Right forelimb (tissue), 1 donor: ENCODE measurements around the gene HYDIN.
A peak's percentile ranks its signal among the peaks of the same experiment; 100 is the strongest.
"Not testable (repeated sequence)": the region's sequence is repeated elsewhere in the genome, so short reads cannot be mapped to it uniquely, and the experiment has no call there.

Source experiments
- DNase-seq: peaks from one replicate; pipeline ENCODE4 v3.0.0-alpha.2; 2018

HYDIN gene

GRCh38 chr16:70984675-70985074 lies 245.8 kb downstream of the HYDIN start:
- not testable (repeated sequence) for DNase-seq

DNA sequence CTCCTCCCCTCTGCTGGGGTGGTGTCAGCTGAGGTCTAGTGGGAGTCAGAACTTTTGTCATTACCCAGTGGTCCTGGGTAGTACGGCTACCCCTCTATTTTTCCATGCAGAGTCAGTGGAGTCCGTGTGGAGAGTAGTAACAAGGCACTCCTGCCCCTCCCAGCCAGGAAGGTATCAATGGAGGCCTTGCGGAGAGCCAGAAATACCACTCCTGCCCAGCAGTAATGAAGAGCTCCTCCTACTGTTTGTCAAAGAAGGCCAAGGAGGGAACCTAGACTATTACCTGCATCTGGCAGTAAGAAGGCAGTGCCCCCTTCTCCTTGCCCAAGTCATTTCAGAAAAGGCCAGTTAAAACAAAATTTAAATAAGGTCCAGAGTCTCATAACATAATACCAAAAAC lies 262.2 kb downstream of the HYDIN start:
- not testable (repeated sequence) for DNase-seq

GRCh38 chr16:70960169-70960568 lies 270.4 kb downstream of the HYDIN start:
- DNase-seq = not testable (repeated sequence)

DNA sequence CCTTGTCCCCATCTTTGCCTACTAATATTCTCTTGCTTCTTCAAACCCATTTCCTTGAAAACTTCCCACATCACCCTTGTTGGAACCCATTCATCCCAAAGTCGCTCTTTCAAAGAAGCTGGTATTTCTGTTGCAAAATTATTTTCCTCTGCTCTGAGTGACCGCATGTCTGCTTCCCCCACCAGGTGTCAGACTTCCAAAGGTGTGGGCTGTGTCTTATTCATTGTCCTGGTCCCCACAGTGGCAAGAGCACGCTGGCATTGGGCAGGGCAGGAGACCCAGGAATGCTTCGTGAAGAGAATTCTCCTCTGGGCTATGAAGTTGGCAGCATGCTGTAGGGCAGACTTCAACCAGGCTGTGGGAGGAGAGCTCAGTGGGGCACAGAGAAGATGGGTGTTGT lies 275.6 kb downstream of the HYDIN start:
- not testable (repeated sequence) for DNase-seq

DNA sequence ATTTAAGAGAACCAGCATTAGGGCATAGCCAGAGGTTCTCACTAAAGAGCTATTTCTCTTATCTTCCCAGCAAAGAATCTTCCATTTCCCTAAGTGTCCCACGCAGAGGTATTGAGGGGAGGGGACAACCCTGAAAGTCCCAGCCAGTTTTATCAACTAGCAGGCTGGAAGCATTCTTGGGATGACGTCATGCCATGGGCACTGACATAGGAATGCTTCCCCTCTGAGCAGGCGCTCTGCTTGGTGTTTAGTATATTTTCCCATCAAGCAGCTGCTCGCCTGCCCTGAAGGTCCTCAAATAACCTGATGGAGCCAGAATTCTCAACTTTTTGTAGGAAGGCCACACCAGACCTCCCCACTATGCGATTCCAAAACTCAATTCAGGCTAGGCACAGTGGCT lies 276.7 kb downstream of the HYDIN start:
- DNase-seq = not testable (repeated sequence)

GRCh38 chr16:70943551-70943950 lies 287.0 kb downstream of the HYDIN start:
- DNase-seq = not testable (repeated sequence)

DNA sequence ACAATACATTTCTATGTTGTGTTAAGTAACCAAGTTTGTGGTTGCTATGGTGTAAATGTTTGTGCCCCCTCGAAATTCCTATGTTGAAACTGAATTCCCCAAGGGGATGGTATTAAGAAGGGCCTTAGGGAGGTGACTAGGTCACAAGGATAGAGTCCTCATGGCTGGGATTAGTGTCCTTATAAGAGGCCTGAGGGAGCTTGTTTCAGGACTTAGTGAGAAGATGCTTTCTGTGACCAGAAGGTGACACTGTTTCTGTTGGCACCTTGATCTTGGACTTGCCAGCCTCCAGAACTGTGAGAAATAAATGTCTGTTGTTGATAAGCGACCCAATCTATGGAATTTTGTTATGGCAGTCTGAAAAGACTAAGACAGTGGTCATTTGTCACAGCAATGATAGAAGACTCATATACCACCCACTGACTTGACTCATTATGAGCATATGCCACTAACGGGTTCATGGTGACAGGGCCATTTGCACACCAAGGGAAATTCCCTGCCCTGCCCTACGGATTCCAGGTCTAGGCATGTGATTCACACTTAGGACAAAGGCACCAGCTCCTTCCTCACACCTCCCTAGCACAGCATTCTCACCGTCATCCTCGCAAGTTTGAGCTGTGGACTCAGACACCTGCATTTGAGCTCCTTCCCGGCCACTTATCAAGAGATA lies 290.7 kb downstream of the HYDIN start:
- DNase-seq = not testable (repeated sequence)

DNA sequence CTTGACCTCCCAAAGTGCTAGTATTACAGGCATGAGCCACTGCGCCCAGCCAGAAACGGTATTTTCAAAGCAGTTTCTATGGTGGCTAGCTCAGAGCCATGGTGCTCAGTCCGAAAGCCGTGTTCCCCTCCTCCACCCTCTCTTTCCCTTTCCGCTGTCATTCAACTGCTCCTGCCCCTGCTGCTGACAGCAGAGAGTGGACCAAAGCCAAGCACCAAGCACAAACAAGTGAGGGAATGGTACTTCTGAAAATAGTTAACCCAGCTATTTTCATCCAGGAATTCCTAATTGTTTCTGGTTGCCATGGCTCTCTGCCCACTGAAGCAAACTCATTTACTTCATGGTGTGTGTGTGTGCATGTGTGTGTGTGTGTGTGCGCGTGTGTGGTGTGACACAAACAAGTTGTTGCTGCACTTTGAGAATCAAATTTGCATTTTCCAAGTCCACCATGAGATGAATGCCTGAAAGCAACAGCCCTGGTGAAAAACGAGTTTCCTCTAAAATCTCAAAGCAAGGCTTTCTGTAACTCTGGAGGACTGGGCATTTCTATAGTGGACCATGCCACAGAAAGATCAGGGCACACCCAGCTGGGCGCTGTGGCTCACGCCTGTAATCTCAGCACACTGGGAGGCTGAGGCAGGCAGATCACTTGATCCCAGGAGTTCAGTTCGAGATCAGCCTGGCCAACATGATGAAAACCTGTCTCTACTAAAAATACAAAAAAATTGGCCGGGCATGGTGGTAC lies 293.6 kb downstream of the HYDIN start:
- not testable (repeated sequence) for DNase-seq

DNA sequence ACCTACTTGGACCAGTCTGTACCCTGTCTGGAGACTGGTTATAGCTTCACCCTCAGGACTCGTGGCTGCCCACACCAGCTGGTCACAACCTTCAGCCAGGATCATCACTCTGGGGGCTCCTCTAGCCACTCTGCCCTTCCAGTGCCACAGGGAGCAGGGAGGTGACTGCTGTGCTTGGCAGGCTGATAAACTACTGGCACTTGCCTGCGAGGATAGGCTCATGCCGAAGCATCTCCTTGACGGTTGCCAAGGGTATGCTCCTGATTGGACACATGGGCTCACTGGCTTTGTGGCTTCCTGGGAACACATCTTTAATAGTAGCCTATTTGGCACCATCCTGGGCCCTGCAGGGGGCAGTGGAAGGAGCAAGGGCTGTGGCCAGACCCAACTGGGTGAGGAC lies 295.2 kb downstream of the HYDIN start:
- not testable (repeated sequence) for DNase-seq

DNA sequence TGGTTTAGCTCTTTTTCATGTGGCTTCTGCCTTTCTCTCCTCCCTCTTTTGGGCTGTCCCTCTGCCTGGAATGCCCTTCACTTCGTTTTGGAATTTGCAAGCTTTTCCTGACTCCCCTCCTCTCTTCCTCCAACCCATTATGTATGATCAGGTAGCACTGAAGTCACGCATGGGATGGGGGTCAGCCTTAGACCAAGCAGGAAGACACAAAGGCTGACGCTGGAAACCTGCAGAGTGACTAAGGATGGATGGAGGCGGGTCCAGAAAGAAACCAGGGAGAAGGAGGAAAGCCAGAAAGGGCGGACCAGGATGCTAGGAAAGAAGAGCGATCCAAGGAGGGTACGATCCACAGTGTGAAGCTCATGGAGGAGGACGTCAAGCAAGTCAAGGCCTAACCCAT lies 296.8 kb downstream of the HYDIN start:
- not testable (repeated sequence) for DNase-seq

GRCh38 chr16:70930757-70931156 lies 299.8 kb downstream of the HYDIN start:
- not testable (repeated sequence) for DNase-seq

DNA sequence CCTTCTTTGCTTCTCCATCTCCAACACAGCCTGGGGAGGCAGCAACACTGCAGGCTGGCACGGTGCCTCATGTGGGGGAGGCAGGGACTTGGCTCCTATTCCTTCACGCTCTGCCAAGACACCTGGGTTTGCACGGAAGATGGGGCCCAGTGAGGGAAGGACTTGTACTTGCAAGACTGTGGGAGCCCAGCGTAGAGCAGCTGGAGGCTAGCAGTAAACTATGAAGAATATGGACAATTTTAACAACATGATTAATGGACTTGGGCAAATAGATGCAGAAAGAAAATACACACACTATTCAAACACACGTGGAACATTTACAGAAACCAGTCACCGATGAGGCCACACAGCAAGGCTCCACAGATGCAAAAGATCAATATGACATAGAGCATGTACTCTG lies 308.4 kb downstream of the HYDIN start:
- DNase-seq = peak; percentile 46

DNA sequence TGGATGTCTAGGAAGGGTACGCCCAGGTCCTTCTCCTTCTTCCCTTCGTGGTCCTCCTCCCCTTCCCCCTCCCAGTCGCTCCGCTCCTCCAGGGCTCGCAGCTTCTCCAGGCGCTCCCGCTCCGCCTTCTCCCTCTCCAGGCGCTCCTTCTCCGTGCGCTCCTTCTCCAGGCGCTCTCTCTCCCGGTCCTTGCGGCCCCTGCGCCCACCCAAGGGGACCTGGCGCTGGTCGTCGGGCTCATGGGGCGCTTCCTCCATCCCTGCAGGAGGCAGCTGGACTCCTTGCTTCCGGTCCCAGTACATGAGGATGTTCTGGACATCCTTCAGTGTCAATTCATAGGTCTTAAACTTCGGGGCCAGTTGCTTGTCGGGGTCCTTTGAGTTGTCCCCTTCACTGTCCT lies 309.9 kb downstream of the HYDIN start:
- DNase-seq = not testable (repeated sequence)

DNA sequence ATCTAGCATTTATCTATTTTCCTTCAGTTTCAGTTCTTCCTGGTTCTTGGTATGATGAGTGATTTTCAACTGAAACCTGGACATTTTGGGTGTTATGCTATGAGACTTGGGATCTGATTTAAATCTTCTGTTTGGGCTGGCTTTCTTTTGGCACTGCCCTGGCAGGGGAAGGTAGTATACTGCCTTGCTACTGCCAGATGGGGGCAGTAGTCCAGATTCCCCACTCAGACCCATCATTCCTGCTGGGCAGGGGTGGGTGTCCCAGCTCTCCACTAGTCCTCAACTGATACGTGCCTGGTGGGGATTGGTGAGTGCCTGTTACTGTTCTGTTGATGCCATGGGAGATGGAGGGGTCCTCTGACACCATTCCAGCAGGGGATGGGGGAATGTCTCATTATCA lies 342.3 kb downstream of the HYDIN start:
- DNase-seq = not testable (repeated sequence)

- DNase-seq = not testable (repeated sequence)
Observed at GRCh38 chr16:70884652-70885051, 345.9 kb downstream of the HYDIN start.

GRCh38 chr16:70882311-70882710 lies 348.2 kb downstream of the HYDIN start:
- not testable (repeated sequence) for DNase-seq

DNA sequence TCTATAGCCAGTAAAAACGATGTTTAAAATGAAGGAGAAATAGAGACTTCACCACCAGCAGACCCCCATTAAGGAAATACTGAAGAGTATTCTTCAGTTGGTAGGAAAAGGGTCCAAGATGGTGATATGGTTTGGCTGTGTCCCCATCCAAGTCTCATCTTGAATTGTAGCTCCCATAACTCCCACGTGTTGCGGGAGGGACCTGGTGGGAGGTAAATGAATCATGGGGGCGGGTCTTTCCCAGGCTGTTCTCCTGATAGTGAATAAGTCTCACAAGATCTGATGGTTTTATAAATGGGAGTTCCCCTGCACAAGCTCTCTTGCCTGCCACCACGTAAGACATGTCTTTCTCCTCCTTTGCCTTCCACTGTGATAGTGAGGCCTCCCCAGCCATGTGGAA lies 352.6 kb downstream of the HYDIN start:
- DNase-seq = not testable (repeated sequence)

- not testable (repeated sequence) for DNase-seq
Observed at GRCh38 chr16:70876442-70876841, 354.1 kb downstream of the HYDIN start.

GRCh38 chr16:70864698-70865097 lies 365.8 kb downstream of the HYDIN start:
- not testable (repeated sequence) for DNase-seq

DNA sequence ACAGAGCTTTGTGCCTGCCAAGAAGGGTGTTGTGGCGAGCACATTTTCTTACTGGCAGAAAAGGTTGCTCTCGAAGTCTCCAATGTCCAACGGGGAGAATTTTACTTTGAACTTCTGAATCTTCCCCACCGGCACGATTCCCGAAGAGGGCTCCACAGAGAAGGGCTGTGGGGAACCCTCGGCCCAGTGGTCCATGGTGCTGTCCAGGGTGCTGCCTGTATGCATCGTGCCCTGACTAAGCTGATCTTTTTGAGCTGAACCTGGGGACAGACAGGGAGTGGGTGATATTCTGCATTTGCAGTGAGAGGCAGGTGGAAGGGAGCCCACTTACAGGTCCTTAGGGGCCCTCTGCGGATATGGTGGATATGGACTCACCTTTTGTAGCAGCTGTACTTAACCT lies 368.5 kb downstream of the HYDIN start:
- DNase-seq = not testable (repeated sequence)

DNA sequence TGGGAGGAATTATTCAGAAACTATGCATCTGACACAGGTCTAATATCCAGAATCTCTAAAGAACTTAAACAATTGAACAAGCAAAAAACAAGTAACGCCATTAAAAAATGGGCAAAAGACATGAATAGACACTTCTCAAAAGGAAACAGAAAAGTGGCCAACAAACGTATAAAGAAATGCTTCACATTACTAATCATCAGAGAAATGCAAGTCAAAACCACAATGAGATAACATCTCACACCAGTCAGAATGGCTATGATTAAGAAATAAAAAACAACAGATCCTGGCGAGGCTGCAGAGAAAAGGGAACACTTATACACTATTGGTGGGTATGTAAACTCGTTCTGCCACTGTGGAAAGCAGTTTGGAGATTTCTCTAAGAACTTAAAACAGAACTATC lies 379.2 kb downstream of the HYDIN start:
- DNase-seq = not testable (repeated sequence)

DNA sequence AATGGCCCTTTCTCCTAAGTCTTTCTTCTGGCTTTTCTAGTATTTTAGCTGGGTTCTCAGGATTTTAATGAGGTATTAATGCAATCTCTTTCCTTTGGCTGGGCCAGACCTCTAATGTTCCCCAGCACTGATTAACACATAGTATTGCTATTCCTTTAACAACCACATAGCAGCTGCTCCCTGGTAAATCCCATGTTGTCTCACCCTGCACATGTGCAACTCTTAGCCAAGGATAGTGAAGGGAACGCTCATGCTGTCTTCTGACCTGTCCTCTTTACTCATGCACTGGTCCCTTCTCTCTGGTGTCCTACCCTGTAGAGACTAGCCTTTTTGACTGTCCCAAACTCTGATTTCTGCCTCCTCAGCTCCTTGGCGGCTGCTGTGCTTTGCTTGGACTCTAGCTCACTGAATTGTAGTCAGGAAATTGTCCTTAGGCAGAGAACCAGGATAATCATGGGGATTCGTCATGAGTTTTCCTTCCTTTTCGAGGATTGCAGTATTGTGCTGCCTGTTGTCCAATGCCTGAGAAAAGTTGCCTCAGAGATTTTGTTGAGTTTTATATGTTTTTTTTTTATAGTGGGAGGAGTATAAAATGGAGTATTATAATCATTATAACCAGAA lies 406.9 kb downstream of the HYDIN start:
- not testable (repeated sequence) for DNase-seq

GRCh38 chr16:70822734-70823133 lies 407.8 kb downstream of the HYDIN start:
- DNase-seq = not testable (repeated sequence)

DNA sequence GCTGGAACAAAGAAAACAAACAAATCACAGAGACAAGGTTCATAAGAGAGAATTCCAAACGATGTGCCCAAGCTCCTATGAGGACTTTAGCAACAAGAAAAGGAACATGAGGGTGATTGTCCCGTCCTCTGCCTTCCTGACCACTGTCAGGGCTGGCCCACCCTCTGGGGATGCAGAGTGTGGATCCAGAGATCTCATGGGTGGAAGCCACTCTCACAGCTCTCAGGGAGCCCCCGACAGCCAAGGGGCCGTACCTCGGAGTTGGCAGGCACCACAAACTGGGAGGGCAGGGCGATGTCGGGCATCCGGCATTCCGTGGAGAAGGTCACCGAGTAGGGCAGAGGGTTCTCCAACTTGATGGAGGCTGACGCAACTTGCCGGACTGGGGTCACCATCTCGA lies 412.4 kb downstream of the HYDIN start:
- DNase-seq = not testable (repeated sequence)
